HEK293T (cell line): ENCODE data around the gene DUS1L.

Source experiments
- SP1 ChIP-seq: fragments of 450-650 bp; IDR thresholded peaks from 2 replicates; pipeline ENCODE4 v1.6.1; 2017
- SUZ12 ChIP-seq: fragments of 450-650 bp; IDR thresholded peaks from 2 replicates; pipeline ENCODE4 v1.6.1; 2016; ENCODE audit warnings: mild to moderate bottlenecking

DNA sequence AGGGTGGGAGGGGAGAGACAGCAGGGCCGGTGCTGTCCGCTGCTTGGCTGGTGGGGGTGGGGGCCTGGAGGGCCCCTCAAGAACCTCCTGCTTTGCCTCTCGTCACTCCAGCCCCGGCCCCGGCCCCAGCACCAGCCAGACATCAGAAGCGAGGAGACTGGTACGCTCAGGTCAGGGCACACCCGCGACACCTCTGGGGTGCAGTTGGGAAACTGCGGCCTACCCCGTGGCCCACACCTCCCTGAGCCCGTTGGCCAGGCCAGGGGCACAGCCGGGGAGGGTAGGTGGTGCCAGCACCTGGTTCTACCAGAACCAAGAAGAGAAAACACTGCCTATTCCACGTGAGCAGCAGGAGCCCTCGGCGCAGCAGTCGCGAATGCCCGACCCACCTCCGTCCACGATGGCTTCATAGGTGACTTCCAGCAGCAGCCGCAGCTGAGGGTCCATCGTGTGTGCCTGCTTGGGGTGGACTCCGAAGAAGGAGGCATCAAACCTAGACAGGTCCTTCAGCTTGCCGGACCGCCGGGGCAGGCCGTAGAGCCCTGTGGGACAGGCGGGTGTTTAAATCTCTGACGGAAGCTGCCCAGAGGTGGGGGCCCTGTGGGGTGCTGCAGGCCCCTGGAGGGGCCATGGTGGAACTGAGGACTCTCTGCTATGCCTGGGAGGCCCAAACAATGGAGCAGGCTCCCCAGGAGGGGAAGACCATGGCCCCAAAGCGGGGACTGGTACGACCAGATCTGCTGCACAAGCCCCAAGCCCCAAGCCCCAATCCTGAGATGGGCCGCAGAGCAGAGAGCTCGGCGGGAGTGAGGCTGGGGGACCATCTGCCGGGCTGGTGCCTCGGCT lies 29.6 kb upstream of the DUS1L start:
- TF ChIP-seq SP1 (no peak), SUZ12 (no peak)
